MM.1S (cell line): ENCODE measurements around the gene PPP5C.

Source experiments
- DNase-seq: peaks from one replicate; pipeline ENCODE4 v3.0.0-alpha.2; 2015
- H2AFZ ChIP-seq: fragments of 300-600 bp; sonication (generic); 2 replicates; pipeline ENCODE4 v1.6.0; 2016; ENCODE audit warnings: antibody characterized with exemption, low read length
- H3F3A ChIP-seq: fragments of 300-600 bp; sonication (generic); 2 replicates; pipeline ENCODE4 v1.6.1; 2016; ENCODE audit warnings: mild to moderate bottlenecking, antibody characterized with exemption, low read length, moderate library complexity, mixed read lengths; ENCODE audit not compliant: insufficient read depth
- H3K27ac ChIP-seq: fragments of 300-600 bp; sonication (generic); 2 replicates; pipeline ENCODE4 v1.5.1; 2016; ENCODE audit warnings: mild to moderate bottlenecking, low read length
- H3K27me3 ChIP-seq: fragments of 300-600 bp; sonication (generic); replicated peaks from 2 replicates; pipeline ENCODE4 v1.6.0; 2016; ENCODE audit warnings: low read length; ENCODE audit not compliant: insufficient read depth
- H3K36me3 ChIP-seq: fragments of 300-600 bp; sonication (generic); replicated peaks from 2 replicates; pipeline ENCODE4 v1.6.1; 2016; ENCODE audit warnings: mild to moderate bottlenecking, low read length, mixed read lengths; ENCODE audit not compliant: insufficient read depth
- H3K4me1 ChIP-seq: fragments of 300-600 bp; sonication (generic); 2 replicates; pipeline ENCODE4 v1.6.1; 2016; ENCODE audit warnings: low read length, mixed read lengths
- H3K4me2 ChIP-seq: fragments of 300-600 bp; sonication (generic); 2 replicates; pipeline ENCODE4 v1.6.0; 2016; ENCODE audit warnings: low read depth, low read length
- H3K4me3 ChIP-seq: fragments of 300-600 bp; sonication (generic); 2 replicates; pipeline ENCODE4 v1.5.1; 2016; ENCODE audit warnings: low read length, mixed read lengths
- H3K79me2 ChIP-seq: fragments of 300-600 bp; sonication (generic); 2 replicates; pipeline ENCODE4 v1.6.1; 2016; ENCODE audit warnings: mixed run types, low read length, mixed read lengths
- H3K9ac ChIP-seq: fragments of 300-600 bp; sonication (generic); 2 replicates; pipeline ENCODE4 v1.6.1; 2016; ENCODE audit warnings: low read length, mixed read lengths
- H3K9me2 ChIP-seq: fragments of 300-600 bp; sonication (generic); replicated peaks from 2 replicates; pipeline ENCODE4 v1.6.1; 2016; ENCODE audit warnings: mild to moderate bottlenecking, low read length, mixed read lengths; ENCODE audit not compliant: insufficient read depth
- H3K9me3 ChIP-seq: fragments of 300-600 bp; sonication (generic); replicated peaks from 2 replicates; pipeline ENCODE4 v1.6.1; 2016; ENCODE audit warnings: mild to moderate bottlenecking, low read length, mixed read lengths; ENCODE audit not compliant: insufficient read depth
- H4K20me1 ChIP-seq: fragments of 300-600 bp; sonication (generic); 2 replicates; pipeline ENCODE4 v1.6.1; 2016; ENCODE audit warnings: mild to moderate bottlenecking, low read length, moderate library complexity, mixed read lengths; ENCODE audit not compliant: insufficient read depth
- EZH2 ChIP-seq: fragments of 300-600 bp; sonication (generic); optimal IDR thresholded peaks from 2 replicates; pipeline ENCODE3; 2017; ENCODE audit warnings: low read depth, mild to moderate bottlenecking, antibody characterized with exemption, low read length, mixed read lengths
- EZH2phosphoT487 ChIP-seq: fragments of 300-600 bp; sonication (generic); IDR thresholded peaks from 2 replicates; pipeline ENCODE4 v1.6.1; 2018; ENCODE audit warnings: antibody characterized with exemption, low read length
- TF ChIP-seq, protein P1 (sequence below): fragments of 300-600 bp; sonication (generic); IDR thresholded peaks from 2 replicates; pipeline ENCODE4 v1.5.1; 2016; ENCODE audit warnings: antibody characterized with exemption, low read length, mixed read lengths

PPP5C gene

DNA sequence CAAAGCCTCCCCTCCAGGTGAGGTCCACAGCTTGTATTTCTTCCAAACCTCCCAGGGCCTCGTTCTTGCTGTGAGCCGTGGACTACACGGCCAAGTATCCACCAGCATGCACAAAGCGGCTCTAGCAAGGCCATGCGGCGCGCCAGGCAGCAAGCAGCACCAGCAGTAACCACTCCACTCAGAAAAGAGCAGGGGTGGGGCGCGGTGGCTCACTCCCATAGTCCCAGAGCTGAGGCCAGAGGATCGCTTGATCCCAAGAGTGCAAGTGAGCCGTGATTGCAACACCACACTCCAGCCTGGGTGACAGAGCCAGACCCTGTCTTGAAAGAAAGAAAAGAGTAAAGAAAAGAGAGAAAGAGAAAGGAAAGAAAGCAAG, 61.8 kb downstream of the PPP5C start:
- Histone ChIP-seq H2AFZ (no peak overlapping the region), H3F3A (no peaks in the 10 kb centered on the region), H3K9ac (no peak overlapping the region), H3K4me3 (no peak overlapping the region), H3K27me3 (peaks cover 87% of the 10 kb centered on the region), H3K27ac (no peak overlapping the region), H3K36me3 (no peaks in the 10 kb centered on the region), H3K4me2 (no peak overlapping the region), H3K9me3 (no peaks in the 10 kb centered on the region), H3K4me1 (no peaks in the 10 kb centered on the region), H3K9me2 (no peaks in the 10 kb centered on the region), H3K79me2 (no peaks in the 10 kb centered on the region), H4K20me1 (no peaks in the 10 kb centered on the region)
- no peak for DNase-seq
- no peak for TF ChIP-seq EZH2
- TF ChIP-seq, protein P1, sequence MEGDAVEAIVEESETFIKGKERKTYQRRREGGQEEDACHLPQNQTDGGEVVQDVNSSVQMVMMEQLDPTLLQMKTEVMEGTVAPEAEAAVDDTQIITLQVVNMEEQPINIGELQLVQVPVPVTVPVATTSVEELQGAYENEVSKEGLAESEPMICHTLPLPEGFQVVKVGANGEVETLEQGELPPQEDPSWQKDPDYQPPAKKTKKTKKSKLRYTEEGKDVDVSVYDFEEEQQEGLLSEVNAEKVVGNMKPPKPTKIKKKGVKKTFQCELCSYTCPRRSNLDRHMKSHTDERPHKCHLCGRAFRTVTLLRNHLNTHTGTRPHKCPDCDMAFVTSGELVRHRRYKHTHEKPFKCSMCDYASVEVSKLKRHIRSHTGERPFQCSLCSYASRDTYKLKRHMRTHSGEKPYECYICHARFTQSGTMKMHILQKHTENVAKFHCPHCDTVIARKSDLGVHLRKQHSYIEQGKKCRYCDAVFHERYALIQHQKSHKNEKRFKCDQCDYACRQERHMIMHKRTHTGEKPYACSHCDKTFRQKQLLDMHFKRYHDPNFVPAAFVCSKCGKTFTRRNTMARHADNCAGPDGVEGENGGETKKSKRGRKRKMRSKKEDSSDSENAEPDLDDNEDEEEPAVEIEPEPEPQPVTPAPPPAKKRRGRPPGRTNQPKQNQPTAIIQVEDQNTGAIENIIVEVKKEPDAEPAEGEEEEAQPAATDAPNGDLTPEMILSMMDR: no peak
- no peak for TF ChIP-seq EZH2phosphoT487

DNA sequence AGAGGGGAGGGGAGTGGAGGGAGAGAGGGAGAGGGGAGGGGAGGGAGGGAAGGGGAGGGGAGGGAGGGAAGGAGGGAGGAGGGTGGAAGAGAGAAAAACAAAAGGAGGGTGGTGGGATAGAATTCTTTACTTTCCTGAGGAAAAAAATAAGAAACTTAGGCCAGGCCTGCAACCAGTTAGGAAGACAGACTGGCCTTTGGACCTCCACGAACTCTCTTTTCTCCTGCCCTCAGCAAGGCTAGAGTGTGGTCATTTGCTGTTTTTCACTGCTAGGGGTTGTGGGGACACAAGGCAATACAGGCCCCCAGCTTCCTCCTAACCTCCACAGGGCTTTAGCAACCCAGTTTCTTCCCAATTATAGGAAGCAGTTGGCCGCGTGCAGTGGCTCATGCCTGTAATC, 62.3 kb downstream of the PPP5C start:
- Histone ChIP-seq H3K4me1 (no peaks in the 10 kb centered on the region), H2AFZ (no peak overlapping the region), H3K9me3 (no peaks in the 10 kb centered on the region), H3K9ac (no peak overlapping the region), H4K20me1 (no peaks in the 10 kb centered on the region), H3K27ac (no peak overlapping the region), H3K9me2 (no peaks in the 10 kb centered on the region), H3F3A (no peaks in the 10 kb centered on the region), H3K79me2 (no peaks in the 10 kb centered on the region), H3K27me3 (peaks cover 84% of the 10 kb centered on the region), H3K4me3 (no peak overlapping the region), H3K36me3 (no peaks in the 10 kb centered on the region), H3K4me2 (no peak overlapping the region)
- no peak for DNase-seq
- no peak for TF ChIP-seq EZH2phosphoT487
- TF ChIP-seq, protein P1: no peak
- TF ChIP-seq EZH2: no peak

DNA sequence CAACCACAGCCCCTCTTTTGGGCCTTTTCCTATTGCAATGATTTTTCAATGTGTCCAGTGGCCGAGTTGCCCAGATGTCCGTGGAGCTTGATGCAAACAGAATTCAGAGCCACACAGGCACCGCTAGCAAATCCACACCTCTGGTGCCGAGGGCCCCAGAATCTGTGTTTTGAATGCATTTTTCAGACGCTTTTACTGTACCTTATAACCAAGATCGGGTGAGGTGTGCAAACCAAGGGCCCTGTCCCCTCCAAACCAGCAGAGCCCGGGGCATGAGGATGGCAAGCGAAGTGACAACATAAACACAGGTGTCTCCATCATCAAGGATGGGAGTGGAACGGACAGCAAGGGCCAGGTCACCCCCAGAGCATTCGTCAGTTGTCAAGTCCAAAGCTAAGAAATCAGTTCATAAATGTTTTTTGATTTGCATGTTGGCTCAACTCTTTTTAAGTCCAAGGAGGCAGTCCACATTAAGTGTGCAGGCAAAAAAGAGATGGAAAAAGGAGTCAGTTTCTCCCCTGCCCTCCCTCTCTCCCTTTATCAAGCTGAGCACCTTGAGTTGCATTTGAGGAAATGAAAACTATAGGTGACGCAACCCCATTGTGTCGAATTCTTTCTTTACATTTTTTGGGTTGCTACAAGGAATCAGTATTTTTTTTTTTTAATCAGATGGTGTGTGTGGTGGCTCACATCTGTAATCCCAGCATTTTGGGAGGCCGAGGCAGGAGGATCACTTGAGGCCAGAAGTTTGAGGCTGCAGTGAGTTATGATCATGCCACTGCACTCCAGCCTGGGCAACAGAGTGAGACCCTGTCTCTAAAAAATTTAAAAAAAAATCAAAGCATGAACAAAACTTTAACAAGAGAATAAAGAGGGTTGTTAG, 63.6 kb downstream of the PPP5C start:
- Histone ChIP-seq H3K27me3 (peaks cover 83% of the 10 kb centered on the region), H3K4me2 (no peak overlapping the region), H3K27ac (no peak overlapping the region)

More for the DNA sequence above, 63.6 kb downstream of the PPP5C start:
- TF ChIP-seq EZH2phosphoT487: no peak
- TF ChIP-seq, protein P1: no peak
- TF ChIP-seq EZH2: no peak
- Histone ChIP-seq H3K9ac (no peak overlapping the region), H3F3A (no peaks in the 10 kb centered on the region), H3K4me3 (no peak overlapping the region), H4K20me1 (no peaks in the 10 kb centered on the region), H3K4me1 (no peaks in the 10 kb centered on the region), H2AFZ (no peak overlapping the region), H3K36me3 (no peaks in the 10 kb centered on the region), H3K79me2 (no peaks in the 10 kb centered on the region), H3K9me2 (no peaks in the 10 kb centered on the region), H3K9me3 (no peaks in the 10 kb centered on the region)
- DNase-seq: no peak
